Endothelial cell (in vitro differentiated cells): ENCODE measurements around the gene CRISP3. TPM values are rescaled to one million over a fixed set of nuclear protein-coding genes. Genes with fewer than 3 reads are reported as not detected.

Source experiments
- DNase-seq: peaks from one replicate; pipeline ENCODE4 v3.0.0; 2021; ENCODE audit warnings: low spot score
- H3K27ac Mint-ChIP-seq: one replicate; pipeline ENCODE4 v1.8.0; 2021; ENCODE audit warnings: mixed read lengths, inconsistent platforms; ENCODE audit not compliant: unreplicated experiment
- H3K27me3 Mint-ChIP-seq: one replicate; pipeline ENCODE4 v1.8.0; 2021; ENCODE audit warnings: mild to moderate bottlenecking, moderate library complexity, mixed read lengths, inconsistent platforms; ENCODE audit not compliant: unreplicated experiment
- H3K36me3 Mint-ChIP-seq: one replicate; pipeline ENCODE4 v1.8.0; 2021; ENCODE audit warnings: mild to moderate bottlenecking, low read depth, mixed read lengths, inconsistent platforms; ENCODE audit not compliant: unreplicated experiment
- H3K4me1 Mint-ChIP-seq: one replicate; pipeline ENCODE4 v1.8.0; 2021; ENCODE audit warnings: mild to moderate bottlenecking, mixed read lengths, inconsistent platforms; ENCODE audit not compliant: unreplicated experiment
- H3K4me3 Mint-ChIP-seq: one replicate; pipeline ENCODE4 v1.8.0; 2021; ENCODE audit warnings: mild to moderate bottlenecking, mixed read lengths, inconsistent platforms; ENCODE audit not compliant: unreplicated experiment
- H3K9me3 Mint-ChIP-seq: one replicate; pipeline ENCODE4 v1.8.0; 2021; ENCODE audit warnings: mixed read lengths, inconsistent platforms; ENCODE audit not compliant: unreplicated experiment
- long read RNA-seq: library from polyadenylated mRNA; unstranded; transcript quantifications from one replicate; pipeline ENCODE4 v2.0.0, GENCODE V29; 2020; ENCODE audit not compliant: unreplicated experiment
- total RNA-seq: library from RNA; stranded (reverse); fragmentation: NEBNext Ultra II Directional; extraction: Animal tissue kit (Norgen Biotek cat#: 25700); gene quantifications from one replicate; pipeline ENCODE4 v1.2.1, GENCODE V29; 2021; ENCODE audit not compliant: unreplicated experiment
- TF ChIP-seq, protein P1 (sequence below): fragments of 200-600 bp; sonication (generic); IDR thresholded peaks from one replicate; pipeline ENCODE4 v1.5.0; 2021; ENCODE audit warnings: antibody characterized with exemption; ENCODE audit not compliant: unreplicated experiment

CRISP3 gene, protein sequence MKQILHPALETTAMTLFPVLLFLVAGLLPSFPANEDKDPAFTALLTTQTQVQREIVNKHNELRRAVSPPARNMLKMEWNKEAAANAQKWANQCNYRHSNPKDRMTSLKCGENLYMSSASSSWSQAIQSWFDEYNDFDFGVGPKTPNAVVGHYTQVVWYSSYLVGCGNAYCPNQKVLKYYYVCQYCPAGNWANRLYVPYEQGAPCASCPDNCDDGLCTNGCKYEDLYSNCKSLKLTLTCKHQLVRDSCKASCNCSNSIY
- total RNA-seq: 0.80 TPM
- long read RNA-seq, partial matches to known transcripts: 0 of 1 reads
- long read RNA-seq, other reads (novel, unspliced or antisense): 0 of 1 reads

- TF ChIP-seq, protein P1, sequence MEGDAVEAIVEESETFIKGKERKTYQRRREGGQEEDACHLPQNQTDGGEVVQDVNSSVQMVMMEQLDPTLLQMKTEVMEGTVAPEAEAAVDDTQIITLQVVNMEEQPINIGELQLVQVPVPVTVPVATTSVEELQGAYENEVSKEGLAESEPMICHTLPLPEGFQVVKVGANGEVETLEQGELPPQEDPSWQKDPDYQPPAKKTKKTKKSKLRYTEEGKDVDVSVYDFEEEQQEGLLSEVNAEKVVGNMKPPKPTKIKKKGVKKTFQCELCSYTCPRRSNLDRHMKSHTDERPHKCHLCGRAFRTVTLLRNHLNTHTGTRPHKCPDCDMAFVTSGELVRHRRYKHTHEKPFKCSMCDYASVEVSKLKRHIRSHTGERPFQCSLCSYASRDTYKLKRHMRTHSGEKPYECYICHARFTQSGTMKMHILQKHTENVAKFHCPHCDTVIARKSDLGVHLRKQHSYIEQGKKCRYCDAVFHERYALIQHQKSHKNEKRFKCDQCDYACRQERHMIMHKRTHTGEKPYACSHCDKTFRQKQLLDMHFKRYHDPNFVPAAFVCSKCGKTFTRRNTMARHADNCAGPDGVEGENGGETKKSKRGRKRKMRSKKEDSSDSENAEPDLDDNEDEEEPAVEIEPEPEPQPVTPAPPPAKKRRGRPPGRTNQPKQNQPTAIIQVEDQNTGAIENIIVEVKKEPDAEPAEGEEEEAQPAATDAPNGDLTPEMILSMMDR: no peak
- DNase-seq: no peak
- Mint-ChIP-seq H3K4me1 (no peaks in the 10 kb centered on the region), H3K4me3 (no peak within 1 kb of the TSS), H3K27ac (no peak within 1 kb of the TSS), H3K36me3 (no peaks in the 10 kb centered on the region), H3K27me3 (no peaks in the 10 kb centered on the region), H3K9me3 (no peaks in the 10 kb centered on the region)
Measured at GRCh38 chr6:49744259-49744658, at the start of gene CRISP3. CRISP3 (minus strand) TSS chr6:49744388; CDS start chr6:49744367, 21 bp downstream.

GRCh38 chr6:49790341-49790740, 46.2 kb upstream of the CRISP3 start:
- no peak for DNase-seq
- Mint-ChIP-seq H3K9me3 (no peaks in the 10 kb centered on the region), H3K36me3 (no peaks in the 10 kb centered on the region), H3K4me1 (no peaks in the 10 kb centered on the region), H3K27ac (no peak overlapping the region), H3K27me3 (no peaks in the 10 kb centered on the region), H3K4me3 (no peak overlapping the region)
- TF ChIP-seq, protein P1: no peak

DNA sequence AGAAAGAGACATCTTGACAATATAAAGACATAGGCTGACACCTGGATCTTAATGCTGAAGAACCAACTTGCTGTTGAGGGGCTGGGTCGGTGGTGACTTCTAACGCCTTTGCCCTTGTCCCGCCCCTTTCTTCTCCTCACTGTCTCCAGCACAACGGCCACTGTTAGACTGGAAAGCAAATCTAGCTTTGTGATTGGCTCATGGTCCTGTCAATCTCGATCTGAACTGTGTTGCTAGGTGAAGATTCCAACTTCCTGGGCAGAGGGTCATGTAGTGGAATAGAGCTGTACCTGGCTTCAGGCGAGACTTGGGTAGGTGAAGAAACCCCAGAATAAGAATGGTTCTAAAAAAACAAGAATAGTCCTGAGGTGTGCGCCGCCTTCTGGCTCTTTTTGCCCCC, 43.0 kb upstream of the CRISP3 start, which contains the start of gene PGK2:
PGK2 (minus strand) TSS at position 110 of the 400 bp plus-strand sequence; CDS start at position 12, 98 bp downstream.
- Mint-ChIP-seq H3K4me3 (no peak within 1 kb of the TSS), H3K4me1 (no peaks in the 10 kb centered on the region), H3K36me3 (no peaks in the 10 kb centered on the region), H3K27ac (no peak within 1 kb of the TSS), H3K27me3 (no peaks in the 10 kb centered on the region), H3K9me3 (no peaks in the 10 kb centered on the region)
- TF ChIP-seq, protein P1: no peak
- DNase-seq: no peak

GRCh38 chr6:49784272-49784671, 40.1 kb upstream of the CRISP3 start:
- TF ChIP-seq, protein P1: no peak
- no peak for DNase-seq
- no peaks in the 10 kb centered on the region for H3K4me1 Mint-ChIP-seq
- H3K27ac Mint-ChIP-seq: no peak overlapping the region
- H3K4me3 Mint-ChIP-seq: no peak overlapping the region
- no peaks in the 10 kb centered on the region for H3K36me3 Mint-ChIP-seq
- no peaks in the 10 kb centered on the region for H3K27me3 Mint-ChIP-seq
- H3K9me3 Mint-ChIP-seq: no peaks in the 10 kb centered on the region

DNA sequence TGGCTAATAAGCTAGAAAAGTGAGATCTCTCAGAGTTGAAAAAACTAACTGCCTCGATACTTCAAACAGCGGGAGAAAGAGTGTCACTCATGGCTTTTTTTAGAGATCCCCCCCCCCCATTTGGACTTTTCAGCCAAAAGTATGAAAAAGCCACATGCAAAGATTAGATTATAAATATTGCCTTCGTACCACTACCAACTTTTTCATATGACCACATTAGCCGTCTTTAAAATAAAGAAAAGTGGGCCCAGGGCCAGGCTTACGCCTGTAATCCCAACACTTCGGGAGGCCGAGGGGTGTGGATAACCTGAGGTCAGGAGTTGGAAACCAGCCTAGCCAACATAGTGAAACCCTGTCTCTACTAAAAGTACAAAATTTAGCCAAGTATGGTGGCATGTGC, 38.5 kb upstream of the CRISP3 start:
- TF ChIP-seq, protein P1: no peak
- no peak overlapping the region for H3K4me3 Mint-ChIP-seq
- H3K9me3 Mint-ChIP-seq: no peaks in the 10 kb centered on the region
- no peak for DNase-seq
- no peaks in the 10 kb centered on the region for H3K27me3 Mint-ChIP-seq
- no peaks in the 10 kb centered on the region for H3K4me1 Mint-ChIP-seq
- H3K36me3 Mint-ChIP-seq: no peaks in the 10 kb centered on the region
- no peak overlapping the region for H3K27ac Mint-ChIP-seq
